Stimulated activated CD8-positive, alpha-beta memory T cell treated with anti-CD3 and anti-CD28 coated beads, Interleukin-15, amount 100 ng/mL, for 48 hours (primary cell): ENCODE results near the gene COL23A1.

Experiments used
- DNase-seq, 2 donors: peaks; one replicate each; pipeline ENCODE4 v3.0.0-alpha.2; 2020; ENCODE audit warnings: low read depth in 2 of 2

COL23A1 gene

GRCh38 chr5:178532666-178533065 is 57.5 kb downstream of the COL23A1 start:
- no peak for DNase-seq

GRCh38 chr5:178532236-178532635 is 58.0 kb downstream of the COL23A1 start:
- DNase-seq, result no peak

GRCh38 chr5:178531786-178532185 is 58.4 kb downstream of the COL23A1 start:
- no peak for DNase-seq

GRCh38 chr5:178530526-178530925 is 59.7 kb downstream of the COL23A1 start:
- no peak for DNase-seq

GRCh38 chr5:178529080-178529479 is 61.1 kb downstream of the COL23A1 start:
- no peak for DNase-seq

- no peak for DNase-seq
Observed at GRCh38 chr5:178527458-178528307, 62.5 kb downstream of the COL23A1 start.

- no peak for DNase-seq
Observed at GRCh38 chr5:178526773-178527457, 63.3 kb downstream of the COL23A1 start.

- no peak for DNase-seq
Observed at GRCh38 chr5:178525906-178526732, 64.1 kb downstream of the COL23A1 start.

- no peak for DNase-seq
Observed at GRCh38 chr5:178524093-178524882, 65.9 kb downstream of the COL23A1 start.

GRCh38 chr5:178522361-178522760 is 67.8 kb downstream of the COL23A1 start:
- DNase-seq, result no peak

GRCh38 chr5:178520851-178521250 is 69.3 kb downstream of the COL23A1 start:
- no peak for DNase-seq

GRCh38 chr5:178519804-178520203 is 70.4 kb downstream of the COL23A1 start:
- no peak for DNase-seq

- no peak for DNase-seq
Observed at GRCh38 chr5:178519155-178519554, 71.0 kb downstream of the COL23A1 start.

GRCh38 chr5:178516504-178517235 is 73.5 kb downstream of the COL23A1 start:
- DNase-seq, result no peak

- no peak for DNase-seq
Observed at GRCh38 chr5:178515776-178516503, 74.3 kb downstream of the COL23A1 start.

GRCh38 chr5:178514851-178515418 is 75.3 kb downstream of the COL23A1 start:
- DNase-seq, result no peak

GRCh38 chr5:178511172-178511571 is 79.0 kb downstream of the COL23A1 start:
- DNase-seq, result no peak

GRCh38 chr5:178509491-178510057 is 80.6 kb downstream of the COL23A1 start:
- DNase-seq, result no peak
